ENCODE results near the gene PANK4.

The PANK4 gene

DNA sequence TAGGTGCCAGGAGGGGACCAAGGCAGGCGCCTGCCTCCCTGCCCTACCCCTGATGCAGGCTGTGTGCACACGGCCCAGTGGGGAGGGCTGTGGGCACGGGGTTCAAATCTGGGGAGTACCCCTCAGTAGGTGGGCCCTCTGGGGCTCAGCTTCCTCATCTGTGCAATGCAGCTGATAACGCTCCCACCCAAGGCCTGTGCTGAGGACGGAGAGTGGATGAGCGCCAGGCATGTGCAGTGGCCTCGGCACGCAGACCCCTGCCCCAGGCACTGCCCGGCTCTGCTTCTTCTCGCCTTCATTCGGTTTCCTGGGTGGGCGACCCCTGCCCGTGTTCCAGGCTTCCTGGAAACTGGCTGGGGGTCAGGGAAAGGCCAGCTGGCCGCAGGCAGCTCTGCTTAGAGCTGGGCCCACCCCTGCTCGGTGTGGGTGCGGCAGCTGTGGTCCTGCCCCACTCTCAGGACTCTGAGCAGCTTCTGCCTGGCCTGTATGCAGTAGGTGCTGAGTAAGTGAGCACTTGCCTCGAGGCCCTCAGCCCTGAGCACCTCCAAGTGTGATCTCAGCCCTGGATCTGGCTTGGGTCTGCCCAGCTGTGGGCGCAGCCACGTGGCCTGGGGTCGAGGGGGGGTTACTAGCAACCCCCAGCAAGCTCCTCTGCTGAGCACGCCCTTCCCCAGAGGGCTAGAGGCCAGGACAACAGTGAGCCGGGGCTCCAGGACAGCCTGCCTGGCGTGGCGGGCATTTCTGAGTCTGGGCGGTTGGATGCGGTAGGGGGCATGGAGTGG lies 17.9 kb upstream of the PANK4 start:
- DNase-seq = no peak

GRCh38 chr1:2543543-2544092 lies 17.2 kb upstream of the PANK4 start:
- peak; percentile 57 for DNase-seq

DNA sequence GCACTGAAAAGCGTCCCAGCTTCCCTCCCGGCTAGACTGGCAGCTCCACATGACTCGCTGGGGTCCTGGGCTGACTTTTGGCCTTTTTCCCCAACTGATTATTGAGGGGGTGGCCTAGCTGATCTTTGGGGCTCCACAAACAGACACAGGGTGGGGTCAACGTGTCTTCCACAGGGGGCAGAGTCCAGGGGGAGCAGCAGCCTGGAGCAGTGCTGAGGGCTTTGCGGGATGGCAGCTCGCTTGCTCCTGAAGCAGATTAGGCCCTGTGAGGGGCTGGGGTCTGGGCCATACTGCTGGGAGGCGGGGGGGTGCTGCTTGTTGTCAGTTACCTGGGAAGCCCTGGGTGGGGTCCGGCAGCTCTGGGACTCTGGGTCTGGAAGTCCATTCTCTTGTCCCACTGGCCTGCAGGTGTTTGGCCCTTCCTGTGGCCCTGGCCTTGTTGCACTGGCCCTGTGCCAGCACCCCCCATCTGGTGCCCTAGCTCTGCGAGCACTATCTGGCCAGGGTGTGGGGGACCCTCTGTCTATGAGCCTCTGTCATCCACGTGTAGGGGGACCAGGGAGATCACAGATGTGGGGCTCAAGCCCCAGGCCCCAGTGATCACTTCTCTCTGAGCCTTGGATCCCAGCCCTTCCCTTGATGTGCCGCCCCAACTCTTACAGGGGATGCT lies 16.0 kb upstream of the PANK4 start:
- DNase-seq = no peak

- DNase-seq = no peak
Observed at GRCh38 chr1:2541619-2542245, 15.3 kb upstream of the PANK4 start.

DNA sequence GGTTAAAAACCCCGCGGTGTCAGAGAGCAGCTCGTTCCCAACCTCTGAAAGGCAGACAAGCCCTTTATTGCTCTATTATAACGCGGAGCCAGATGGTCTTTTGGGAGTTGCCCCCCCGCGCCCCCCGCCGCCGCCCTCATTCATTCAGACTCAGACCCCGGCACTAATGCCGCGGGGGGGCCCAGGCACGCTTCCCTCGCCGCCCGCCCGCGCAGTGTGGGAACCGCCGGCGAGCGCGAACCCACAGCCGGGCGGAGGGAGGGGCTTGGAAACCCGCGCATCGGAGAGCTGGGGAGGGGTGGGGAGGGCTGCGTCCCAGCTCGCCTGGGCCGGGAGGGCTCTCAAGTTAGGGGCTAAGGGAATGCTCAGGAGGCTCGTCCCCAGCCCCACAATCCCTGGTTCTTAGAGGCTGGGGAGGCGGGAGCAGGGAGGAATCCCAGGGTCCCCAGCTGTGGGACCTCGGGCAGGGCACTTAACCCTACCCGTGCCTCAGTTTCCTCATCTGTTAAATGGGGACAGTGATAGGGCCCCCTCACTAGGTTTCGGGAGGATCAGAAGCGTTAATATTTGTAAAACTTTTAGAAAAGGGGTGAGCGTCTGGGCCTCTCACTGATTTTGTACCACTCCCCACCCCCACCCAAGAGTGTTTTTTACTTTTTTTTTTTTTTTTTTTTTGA lies 14.6 kb upstream of the PANK4 start:
- DNase-seq = no peak

GRCh38 chr1:2539312-2539907 lies 13.0 kb upstream of the PANK4 start:
- peak; percentile 45 for DNase-seq

- no peak for DNase-seq
Observed at GRCh38 chr1:2538872-2539271, 12.5 kb upstream of the PANK4 start.

- DNase-seq = no peak
Observed at GRCh38 chr1:2538376-2538775, 12.0 kb upstream of the PANK4 start.

DNA sequence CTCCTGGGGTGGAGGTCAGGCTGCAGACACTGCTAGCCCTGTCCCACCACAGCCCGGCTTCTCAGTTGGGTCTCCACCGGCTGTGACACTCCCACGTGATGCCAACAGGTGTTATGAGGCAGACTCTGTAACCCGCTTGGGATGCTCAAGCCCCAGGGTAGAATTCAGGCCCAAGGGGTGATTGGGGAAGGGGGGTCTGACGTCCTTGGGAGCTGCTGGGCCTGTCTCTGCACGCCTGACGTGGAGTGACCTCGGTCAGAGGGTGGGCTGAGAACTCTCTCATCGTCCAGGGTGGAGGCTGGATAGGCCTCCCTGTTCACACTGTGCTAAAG lies 11.4 kb upstream of the PANK4 start:
- no peak for DNase-seq

GRCh38 chr1:2535981-2536380 lies 9.6 kb upstream of the PANK4 start:
- DNase-seq = no peak

DNA sequence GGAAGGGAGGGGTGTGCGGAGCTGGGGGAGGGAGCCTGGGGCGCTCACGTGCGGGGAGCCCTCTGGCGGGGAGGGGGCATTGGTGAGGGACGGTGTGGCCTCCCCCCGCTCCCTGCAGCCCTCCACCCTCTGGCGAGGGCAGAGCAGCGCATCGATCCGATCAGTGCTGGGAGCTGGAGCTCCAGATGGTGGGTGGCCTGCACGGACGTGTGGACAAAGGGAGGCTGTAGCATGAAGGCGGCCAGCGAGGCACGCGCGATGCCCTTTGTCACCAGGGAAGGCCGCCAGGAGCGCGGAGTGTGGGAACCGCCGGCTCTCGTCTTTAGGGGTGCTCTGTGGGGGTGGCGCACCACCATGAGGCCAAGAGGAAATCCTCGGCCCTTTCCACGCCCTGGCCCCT lies 9.1 kb upstream of the PANK4 start:
- DNase-seq = no peak

DNA sequence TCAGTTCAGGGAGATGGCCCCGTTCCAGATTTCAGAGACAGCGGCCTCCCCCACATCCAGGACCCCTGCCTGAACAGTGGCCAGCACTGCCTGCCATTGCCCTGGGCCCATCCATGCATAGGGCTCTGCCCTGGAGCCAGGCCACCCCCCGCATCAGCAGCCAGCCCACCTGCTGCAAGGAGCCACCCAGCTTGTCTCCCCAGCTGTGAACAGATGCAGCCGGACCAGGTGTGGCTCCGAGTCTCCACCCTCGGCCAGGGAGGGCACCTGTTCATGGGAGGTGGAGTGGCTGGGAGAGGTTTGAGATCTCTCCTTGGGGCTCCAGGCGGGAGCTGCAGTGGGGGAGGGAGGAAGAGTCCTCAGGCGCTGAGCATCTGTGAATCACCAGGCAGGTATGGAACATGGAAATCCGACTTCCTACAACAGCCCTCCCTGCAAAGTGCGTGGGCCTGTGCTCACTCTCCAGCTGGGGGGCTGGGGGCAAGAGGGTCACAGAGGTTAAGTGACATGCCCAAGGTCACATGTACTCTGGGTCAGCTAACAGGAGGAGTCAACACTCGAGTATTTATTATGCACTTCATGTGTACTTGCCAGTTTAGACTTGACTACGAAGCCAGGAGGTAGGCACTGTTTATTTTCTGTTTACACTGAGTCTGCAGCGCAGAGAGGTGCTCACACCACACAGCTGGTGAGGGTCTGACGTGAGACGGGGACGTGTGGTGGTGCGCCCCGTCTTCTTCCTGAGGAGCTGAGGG lies 8.5 kb upstream of the PANK4 start:
- DNase-seq = no peak

DNA sequence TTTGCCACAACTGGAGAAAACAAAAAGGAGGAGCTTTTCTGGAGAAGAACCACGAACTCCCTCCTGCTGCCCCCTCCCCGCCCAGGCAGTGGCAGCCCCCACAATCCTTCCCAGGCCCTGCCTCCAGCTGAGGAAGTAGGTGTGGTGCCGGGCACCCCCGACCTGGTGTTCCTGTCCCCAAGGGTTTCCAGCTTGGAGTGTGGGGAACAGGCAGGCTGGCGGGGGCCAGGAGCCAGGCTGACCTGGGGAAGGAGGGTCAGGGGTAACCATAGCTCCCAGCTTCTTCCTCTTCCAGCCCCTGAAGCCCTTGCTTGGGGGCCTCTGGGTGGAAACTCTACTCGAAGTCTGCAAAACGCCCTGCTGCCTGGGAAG lies 7.9 kb upstream of the PANK4 start:
- DNase-seq = no peak

DNA sequence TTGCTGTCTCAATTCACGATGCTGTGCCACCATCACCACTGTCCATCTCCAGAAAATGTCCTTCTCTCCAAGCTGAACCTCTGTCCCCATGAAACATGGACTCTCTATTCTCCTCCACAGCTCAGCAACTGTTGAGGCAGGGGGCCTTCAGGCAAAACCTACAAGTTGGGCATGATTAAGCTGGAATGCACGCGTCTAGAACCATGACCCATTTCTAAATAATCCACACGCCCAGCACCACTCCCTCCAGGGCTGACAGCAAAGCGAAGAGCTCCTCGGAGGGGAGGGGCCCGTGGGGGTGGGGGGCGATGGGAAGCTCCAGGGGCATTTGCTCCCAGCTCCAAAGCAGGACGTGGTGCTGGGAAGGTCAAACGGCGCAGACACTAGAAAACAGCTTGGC lies 7.0 kb upstream of the PANK4 start:
- no peak for DNase-seq

GRCh38 chr1:2532485-2533160 lies 6.2 kb upstream of the PANK4 start:
- no peak for DNase-seq

DNA sequence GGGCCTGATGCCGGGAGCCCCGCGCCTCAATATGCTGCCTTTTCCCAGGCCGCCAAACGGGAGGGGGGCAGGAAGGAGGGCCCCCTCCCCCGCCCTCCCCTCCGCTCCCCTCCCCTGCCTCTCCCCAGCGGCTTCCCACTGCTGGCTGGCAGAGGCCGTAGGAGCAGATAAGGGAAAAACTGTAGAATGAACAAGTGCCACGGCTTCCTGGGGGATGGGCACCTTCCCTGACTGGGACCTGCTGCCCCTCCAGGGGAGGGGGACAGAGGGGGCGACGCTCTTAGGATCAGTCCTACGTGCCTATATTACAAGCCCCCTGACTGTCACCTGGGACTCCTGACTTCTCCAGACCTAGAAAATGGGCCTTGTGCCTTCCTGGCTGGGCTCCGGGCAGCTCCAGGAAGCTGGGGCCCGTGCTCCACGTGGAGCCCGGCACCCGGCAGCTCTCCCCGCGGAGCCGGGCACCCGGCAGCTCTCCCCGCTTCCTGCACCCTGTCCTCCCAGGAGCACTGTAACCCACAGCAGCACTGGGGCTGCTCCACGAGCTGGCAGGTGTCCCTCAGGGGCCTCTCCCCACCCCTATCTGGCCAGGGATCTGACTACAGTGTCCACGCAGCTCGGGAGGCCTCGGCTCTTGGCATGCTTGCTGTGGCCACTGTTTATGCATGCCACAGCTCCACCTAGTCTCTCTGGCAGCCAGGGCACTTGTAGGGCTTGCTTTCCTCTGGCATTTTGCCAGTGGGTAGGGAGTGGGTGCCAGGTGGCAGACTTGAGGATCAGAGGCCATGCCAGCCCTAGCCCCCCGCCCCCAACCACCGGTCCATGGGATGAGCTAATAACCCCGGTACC lies 4.3 kb upstream of the PANK4 start:
- no peak for DNase-seq

- DNase-seq = no peak
Observed at GRCh38 chr1:2529784-2530512, 3.6 kb upstream of the PANK4 start, which contains the start of gene HES5. TSS of gene HES5 (minus strand) at chr1:2530263. CDS start at chr1:2530164, 99 bp downstream.

DNA sequence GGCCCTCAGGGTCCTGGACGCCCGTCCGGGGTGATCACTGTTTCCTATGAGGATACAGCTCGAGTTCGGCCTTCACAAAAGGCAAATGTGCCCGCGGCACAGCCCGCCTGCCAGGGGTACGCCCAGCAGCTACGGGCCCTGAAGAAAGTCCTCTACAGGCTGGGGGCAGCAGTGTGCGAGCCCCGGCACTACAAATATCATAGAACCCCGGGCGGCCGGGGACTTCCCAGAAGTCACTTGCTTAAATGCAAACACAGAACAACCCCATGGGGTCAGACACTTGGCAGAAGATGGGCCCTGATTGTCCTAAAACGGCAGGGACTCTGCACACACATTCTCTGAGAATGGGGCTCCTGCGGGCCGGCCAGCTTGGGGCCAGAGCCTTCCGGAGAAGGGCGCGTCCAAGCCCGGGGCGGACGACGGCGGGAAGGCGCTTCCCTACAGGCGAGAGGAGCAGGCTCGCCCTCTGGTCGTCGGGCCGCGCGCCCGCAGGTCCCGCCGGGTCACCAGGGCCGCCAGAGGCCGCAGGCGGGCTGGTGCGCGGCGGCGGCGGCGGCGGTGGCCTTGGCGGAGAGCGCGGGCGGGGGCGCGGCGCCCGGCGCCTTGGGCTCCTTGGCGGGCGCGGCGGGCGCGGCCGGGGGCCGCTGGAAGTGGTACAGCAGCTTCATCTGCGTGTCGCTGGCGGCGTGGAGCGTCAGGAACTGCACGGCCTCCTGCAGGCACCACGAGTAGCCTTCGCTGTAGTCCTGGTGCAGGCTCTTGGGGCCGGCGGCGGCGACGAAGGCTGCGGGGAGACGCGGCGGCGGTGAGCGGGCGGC lies 2.8 kb upstream of the PANK4 start:
- DNase-seq = peak; percentile 65

GRCh38 chr1:2528611-2528965 lies 2.2 kb upstream of the PANK4 start:
- DNase-seq = no peak

Data from CD4-positive, alpha-beta T cell treated with Interleukin-17A for 1 hour (primary cell).